OCI-LY7 (cell line): ENCODE measurements around the gene CACNA2D1.

Experiments
- CTCF ChIP-seq: fragments of 200-600 bp; sonication (generic); conservative IDR thresholded peaks from 2 replicates; pipeline ENCODE4 v1.5.1; 2014; ENCODE audit warnings: mild to moderate bottlenecking, antibody characterized with exemption, low read length, moderate library complexity, mixed read lengths
- EZH2phosphoT487 ChIP-seq: fragments of 200-600 bp; sonication (generic); IDR thresholded peaks from 2 replicates; pipeline ENCODE4 v1.6.1; 2018; ENCODE audit warnings: low read depth, borderline replicate concordance, mild to moderate bottlenecking, mixed run types, antibody characterized with exemption, low read length, moderate library complexity, mixed read lengths

- TF ChIP-seq EZH2phosphoT487, result no peak
- TF ChIP-seq CTCF, result no peak
These were observed 97.7 kb downstream of the CACNA2D1 start for GRCh38 chr7:82345886-82346285.
